HG03039 (cell line): Measurements from ENCODE around the gene MAP2K3.
"Not testable (repeated sequence)": the region's sequence is repeated elsewhere in the genome, so short reads cannot be mapped to it uniquely, and the experiment has no call there.

Experiments used
- ATAC-seq: cut with Tn5 transposase; IDR thresholded peaks from one replicate; pipeline ENCODE4 v1.9.1; 2021; ENCODE audit warnings: mild to moderate bottlenecking, moderate library complexity; ENCODE audit not compliant: unreplicated experiment

Gene MAP2K3

DNA sequence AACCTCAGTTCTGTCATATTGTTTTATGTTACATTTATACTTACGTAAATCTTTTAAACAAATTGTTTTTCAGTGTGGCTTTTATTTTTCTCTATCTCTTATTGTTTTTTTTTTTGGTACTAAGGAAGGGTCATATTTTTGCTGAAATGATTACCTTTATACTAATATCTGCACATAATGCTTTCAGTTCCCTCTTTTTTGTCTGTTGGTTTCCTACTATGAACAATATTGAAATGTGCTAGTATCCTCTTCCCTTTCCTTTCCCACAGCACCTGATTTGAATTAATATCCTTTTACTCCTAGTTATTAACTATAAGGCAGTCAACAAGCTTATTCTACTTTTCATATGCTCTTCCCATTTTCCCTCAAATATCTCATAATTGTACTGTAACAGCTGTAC, 43.4 kb downstream of the MAP2K3 start:
- not testable (repeated sequence) for ATAC-seq

DNA sequence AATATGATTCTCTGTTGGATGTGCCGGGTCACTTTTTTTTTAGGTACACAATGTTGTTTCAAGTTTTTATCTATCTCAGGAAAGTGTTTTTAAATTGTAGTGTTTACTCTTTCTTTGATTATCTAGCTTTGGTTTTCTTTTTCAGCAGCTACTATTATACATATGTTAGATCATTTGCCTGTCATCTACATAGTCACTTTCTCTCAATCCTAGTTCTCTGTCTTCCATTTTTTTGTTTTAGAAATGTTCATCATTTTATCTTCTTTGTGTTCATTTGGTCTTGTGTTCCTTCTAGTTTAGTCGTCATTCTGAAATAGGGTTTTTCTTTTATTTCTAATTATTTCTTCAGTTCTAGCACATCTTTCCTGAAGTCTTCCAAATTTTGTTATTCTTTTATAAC, 44.3 kb downstream of the MAP2K3 start:
- not testable (repeated sequence) for ATAC-seq

DNA sequence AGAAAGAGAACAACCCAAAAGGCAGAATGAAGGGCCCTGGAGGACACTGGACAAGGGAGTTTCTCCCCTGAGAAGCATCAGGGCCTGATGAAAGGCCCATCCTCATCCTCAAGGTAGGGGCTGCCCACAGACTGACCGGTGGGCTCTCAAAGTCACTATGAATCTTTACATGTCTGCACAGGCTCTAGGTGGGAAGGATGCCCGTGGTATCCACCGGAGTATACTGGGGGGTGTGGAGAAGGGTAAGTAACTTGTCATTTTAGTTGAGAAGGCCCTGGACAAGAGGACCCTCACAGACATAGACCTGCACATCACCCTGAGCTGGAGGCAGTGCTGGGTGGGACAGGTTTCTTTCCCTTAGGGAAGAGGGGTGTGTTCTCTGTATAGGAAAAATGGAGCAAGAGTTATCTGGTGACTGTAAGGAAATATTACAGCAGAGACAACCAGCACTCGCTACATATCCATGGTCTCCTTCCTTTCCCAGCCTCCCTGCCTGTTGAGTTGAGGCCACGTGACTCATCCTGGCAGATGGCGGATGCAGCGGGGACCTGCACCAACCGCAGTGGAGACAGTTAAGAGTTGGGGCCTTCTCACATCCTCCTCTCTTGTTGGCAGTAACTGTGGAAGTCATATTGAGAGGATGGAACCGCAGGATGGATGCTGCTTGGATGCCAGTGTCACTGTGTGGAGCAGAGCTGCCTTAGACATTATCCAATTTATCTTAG, 46.1 kb downstream of the MAP2K3 start:
- no peak for ATAC-seq

DNA sequence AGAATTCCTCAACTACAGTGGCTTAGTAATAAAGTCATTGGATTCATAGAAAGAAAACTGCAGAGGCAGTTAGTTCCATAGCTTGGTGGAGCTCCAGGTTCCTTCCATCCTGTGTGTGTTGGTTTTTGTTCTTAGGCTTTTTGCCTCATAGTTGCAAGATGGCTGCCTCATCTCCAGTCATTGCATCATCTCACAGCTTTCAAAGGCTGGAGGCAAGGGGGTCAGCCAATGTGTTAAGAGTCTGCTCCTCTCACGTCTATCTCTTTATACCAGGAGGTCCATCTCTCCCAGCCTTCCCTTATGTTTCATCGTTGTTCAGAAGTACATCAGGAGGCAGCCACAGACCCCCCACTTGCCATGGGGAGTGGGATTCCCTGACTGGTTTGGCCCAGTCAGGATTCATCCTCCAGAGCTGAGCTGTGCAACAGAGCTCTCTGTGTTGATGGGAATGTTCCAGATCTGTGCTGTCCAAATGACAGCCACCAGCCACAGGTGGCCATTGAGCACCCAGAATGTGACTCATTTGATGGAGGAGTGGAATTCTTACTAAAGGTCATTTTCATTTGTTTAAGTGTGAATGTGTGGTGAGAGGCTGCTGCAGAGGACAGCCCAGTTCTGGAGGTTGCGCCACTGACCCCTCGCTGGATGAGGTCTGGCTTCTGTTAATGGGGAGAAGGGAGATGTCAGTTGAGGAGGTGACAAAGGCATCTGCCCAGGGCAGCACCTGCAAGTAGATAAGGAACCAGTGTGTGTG, 52.2 kb downstream of the MAP2K3 start:
- not testable (repeated sequence) for ATAC-seq

DNA sequence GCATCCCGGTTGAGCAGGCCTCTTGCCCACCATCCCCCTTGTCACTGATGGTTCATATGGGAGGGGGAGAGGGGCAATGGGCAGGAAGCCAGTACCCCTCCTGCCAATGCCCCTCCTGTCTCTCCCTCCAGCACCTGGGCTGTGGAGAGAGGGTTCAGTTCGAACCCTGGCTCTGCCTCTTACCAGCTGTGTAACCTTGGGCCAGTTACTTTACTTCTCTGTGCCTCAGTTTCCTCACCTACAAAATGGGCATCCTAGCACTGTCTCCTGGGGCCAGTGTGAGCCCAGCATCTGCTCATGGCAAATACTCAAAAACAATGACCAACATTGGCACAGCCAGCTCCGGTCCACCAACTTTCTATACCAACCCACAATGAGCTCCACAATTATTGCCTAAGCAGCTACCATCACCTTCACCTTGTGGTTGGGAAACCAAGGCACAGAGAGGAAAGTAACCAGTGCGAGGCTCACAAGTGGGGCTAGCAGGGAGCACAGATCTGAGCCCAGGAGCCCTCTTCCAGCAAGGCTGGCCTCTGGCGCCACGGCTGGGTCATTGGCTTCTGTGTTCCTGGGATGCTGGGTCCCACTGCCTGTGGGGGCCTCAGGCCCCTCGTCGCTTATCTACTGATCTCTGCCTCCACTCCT, 53.6 kb downstream of the MAP2K3 start:
- not testable (repeated sequence) for ATAC-seq

- ATAC-seq = no peak
These were observed 54.5 kb downstream of the MAP2K3 start for GRCh38 chr17:21339011-21339410.

- ATAC-seq = not testable (repeated sequence)
These were observed 55.1 kb downstream of the MAP2K3 start for GRCh38 chr17:21339571-21339970.

GRCh38 chr17:21340407-21340806, 55.9 kb downstream of the MAP2K3 start:
- not testable (repeated sequence) for ATAC-seq

GRCh38 chr17:21341279-21341678, 56.8 kb downstream of the MAP2K3 start:
- ATAC-seq = not testable (repeated sequence)

- ATAC-seq = not testable (repeated sequence)
These were observed 57.5 kb downstream of the MAP2K3 start for GRCh38 chr17:21341925-21342540.

DNA sequence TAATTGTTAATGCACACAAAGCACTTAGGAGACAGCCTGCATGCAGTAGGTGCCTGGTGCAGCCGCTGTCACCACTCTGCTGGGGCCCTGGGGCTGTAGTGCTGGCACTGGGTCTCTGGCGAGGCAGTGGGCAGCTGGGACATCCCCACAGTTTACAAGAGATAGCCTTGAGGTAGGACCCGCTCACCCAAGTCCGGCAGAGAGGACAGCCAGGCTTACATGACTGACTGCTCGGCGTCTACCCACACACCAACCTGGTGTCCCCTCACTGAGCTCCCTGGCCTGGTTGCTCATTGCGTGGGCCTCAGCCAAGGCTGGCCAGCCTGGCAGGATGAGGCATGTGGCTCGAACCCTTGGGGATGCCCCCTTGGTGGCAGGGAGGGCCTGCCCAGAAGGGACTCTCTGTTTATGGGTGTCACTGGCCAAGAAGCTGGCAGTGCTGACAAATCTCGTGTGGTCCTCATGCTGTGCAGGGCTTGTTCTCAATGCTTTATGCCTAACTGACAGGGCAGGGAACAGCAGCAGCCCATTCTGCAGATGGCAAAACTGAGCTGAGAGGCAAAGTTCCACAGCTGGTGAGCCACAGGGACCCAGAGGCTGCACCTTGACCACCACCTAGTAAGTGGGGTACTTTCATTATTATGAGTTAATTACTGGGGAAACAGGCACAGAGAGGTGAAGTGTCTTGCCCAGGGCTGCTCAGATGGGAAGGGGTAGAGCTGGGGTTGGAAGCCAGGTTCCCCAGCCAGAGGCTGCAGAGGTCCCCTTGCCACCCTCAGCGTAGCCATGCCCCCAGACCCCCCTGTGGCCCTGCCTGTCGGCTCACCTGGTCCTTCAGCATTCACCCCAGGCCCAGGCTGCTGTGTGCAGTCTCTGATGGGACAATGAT, 58.8 kb downstream of the MAP2K3 start:
- not testable (repeated sequence) for ATAC-seq

DNA sequence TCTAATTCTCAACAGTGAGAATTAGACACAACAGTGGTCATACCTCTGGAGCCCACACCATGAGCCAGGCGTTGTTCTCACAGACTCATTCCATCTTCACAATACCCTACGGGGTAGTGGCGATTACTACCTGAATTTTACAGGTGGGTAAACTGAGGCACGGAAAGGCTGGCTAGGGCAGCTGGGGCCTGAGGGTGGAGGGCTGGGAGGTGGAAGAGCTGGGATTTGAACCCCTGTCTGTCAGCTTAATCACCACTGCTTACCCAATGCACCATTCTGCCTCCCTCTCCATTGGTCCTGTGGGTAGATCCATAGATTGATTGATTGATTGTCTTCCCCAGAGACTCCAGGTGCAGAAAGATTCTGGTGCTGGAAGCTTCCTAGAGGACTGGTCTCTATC, 60.3 kb downstream of the MAP2K3 start:
- not testable (repeated sequence) for ATAC-seq

DNA sequence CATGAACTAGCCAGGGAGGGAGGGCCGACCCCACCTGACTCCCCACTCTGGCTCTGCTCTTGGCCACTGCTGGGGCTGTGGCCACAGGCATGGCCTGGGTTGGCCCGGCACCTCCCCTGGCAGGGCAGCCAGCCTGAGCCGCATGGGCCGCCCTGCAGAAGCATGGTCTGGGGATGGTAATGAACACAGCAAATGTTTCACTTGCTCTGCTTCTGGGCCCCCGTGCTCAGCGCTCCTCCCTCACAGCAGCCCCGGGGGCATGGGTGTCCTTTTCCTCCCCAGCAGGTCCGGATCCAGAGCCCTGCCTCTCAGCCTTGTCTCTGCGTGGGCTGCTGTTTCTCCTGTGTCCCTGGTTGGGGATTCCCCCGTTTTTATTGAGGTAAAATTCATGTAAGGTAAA, 60.7 kb downstream of the MAP2K3 start:
- no peak for ATAC-seq

GRCh38 chr17:21346107-21346506, 61.6 kb downstream of the MAP2K3 start:
- not testable (repeated sequence) for ATAC-seq

DNA sequence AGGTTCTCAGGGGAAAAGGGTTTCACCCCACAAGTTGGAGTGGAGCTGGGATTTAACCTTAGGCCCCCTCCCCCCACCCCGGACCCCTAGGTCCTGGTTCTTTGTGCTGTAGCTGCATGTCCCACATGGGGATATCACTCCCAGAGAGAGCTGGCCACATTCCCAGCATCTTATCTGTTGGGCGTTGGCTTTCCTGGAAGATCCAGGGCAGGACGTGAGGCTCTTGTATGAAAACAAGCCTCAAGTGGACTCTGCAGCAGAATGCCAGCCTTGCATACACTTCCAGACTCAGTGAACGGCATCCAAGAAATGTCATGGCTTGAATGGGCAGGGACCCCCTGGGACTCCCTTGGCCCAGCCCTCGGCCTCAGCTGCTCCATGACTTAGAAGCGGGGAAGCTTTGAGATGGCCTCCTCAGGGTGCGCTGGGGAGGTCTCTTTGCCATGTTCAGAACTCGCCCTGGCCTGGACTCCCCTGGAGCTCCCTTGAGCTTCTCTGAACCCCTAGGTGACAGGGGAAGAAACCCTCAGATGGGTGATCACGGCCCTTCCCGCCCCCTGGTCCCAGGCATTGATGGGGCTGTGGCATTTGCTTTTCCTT, 62.2 kb downstream of the MAP2K3 start:
- ATAC-seq = not testable (repeated sequence)

- not testable (repeated sequence) for ATAC-seq
These were observed 63.1 kb downstream of the MAP2K3 start for GRCh38 chr17:21347660-21348059.

- not testable (repeated sequence) for ATAC-seq
These were observed 63.8 kb downstream of the MAP2K3 start for GRCh38 chr17:21348081-21348925.

GRCh38 chr17:21348926-21349261, 64.4 kb downstream of the MAP2K3 start:
- not testable (repeated sequence) for ATAC-seq
